Hepatocyte (in vitro differentiated cells): Measurements from ENCODE around the gene RPP14. TPM values are rescaled to one million over a fixed set of nuclear protein-coding genes. Genes with fewer than 3 reads are reported as not detected.

Experiments used
- DNase-seq: peaks from one replicate; pipeline ENCODE4 v3.0.0-alpha.2; 2016; ENCODE audit warnings: low spot score
- H2AFZ ChIP-seq: fragments of 200-600 bp; sonication (generic); 2 replicates; pipeline ENCODE4 v1.6.0; 2016; ENCODE audit warnings: antibody characterized with exemption, mild to moderate bottlenecking
- H3K27ac ChIP-seq: fragments of 200-600 bp; sonication (generic); 2 replicates; pipeline ENCODE4 v1.5.1; 2016; ENCODE audit warnings: mild to moderate bottlenecking
- H3K27me3 ChIP-seq: fragments of 200-600 bp; sonication (generic); 2 replicates; pipeline ENCODE4 v1.6.1; 2016
- H3K36me3 ChIP-seq: fragments of 200-600 bp; sonication (generic); replicated peaks from 2 replicates; pipeline ENCODE4 v1.5.1; 2016; ENCODE audit warnings: low read depth; ENCODE audit not compliant: insufficient read depth
- H3K4me1 ChIP-seq: fragments of 200-600 bp; sonication (generic); 2 replicates; pipeline ENCODE4 v1.5.1; 2016; ENCODE audit warnings: mild to moderate bottlenecking, moderate library complexity; ENCODE audit not compliant: insufficient read depth
- H3K4me2 ChIP-seq: fragments of 200-600 bp; sonication (generic); 2 replicates; pipeline ENCODE4 v1.6.0; 2016
- H3K4me3 ChIP-seq: fragments of 200-600 bp; sonication (generic); 2 replicates; pipeline ENCODE4 v1.5.1; 2016; ENCODE audit warnings: mild to moderate bottlenecking
- H3K79me2 ChIP-seq: fragments of 200-600 bp; sonication (generic); 2 replicates; pipeline ENCODE4 v1.6.0; 2017; ENCODE audit warnings: mild to moderate bottlenecking
- H3K9me2 ChIP-seq: fragments of 200-600 bp; sonication (generic); replicated peaks from 2 replicates; pipeline ENCODE4 v1.6.0; 2017; ENCODE audit warnings: mild to moderate bottlenecking; ENCODE audit not compliant: insufficient read depth
- H3K9me3 ChIP-seq: fragments of 200-600 bp; sonication (generic); 2 replicates; pipeline ENCODE4 v1.5.1; 2016; ENCODE audit warnings: low read depth, mild to moderate bottlenecking
- H4K20me1 ChIP-seq: fragments of 200-600 bp; sonication (generic); 2 replicates; pipeline ENCODE4 v1.6.0; 2016; ENCODE audit warnings: mild to moderate bottlenecking; ENCODE audit not compliant: insufficient read depth, poor library complexity, severe bottlenecking
- EZH2 ChIP-seq: fragments of 200-600 bp; sonication (generic); IDR thresholded peaks from 2 replicates; pipeline ENCODE4 v1.6.1; 2016; ENCODE audit warnings: antibody characterized with exemption, mild to moderate bottlenecking, borderline replicate concordance
- EZH2phosphoT487 ChIP-seq: fragments of 200-600 bp; sonication (generic); IDR thresholded peaks from one replicate; pipeline ENCODE4 v1.6.1; 2018; ENCODE audit warnings: antibody characterized with exemption, mild to moderate bottlenecking, low read depth, moderate library complexity; ENCODE audit not compliant: unreplicated experiment, severe bottlenecking
- WGBS: methylation state at CpG from one replicate; pipeline ENCODE4 v1.1.6; 2016; ENCODE audit warnings: low lambda C conversion rate; ENCODE audit errors: missing lambda C conversion rate; 5-methylcytosine and 5-hydroxymethylcytosine counted together
- polyA plus RNA-seq: library from polyadenylated mRNA; unstranded; fragments of >200 nt; fragmentation: Nextera tagmentation; extraction: Ambion mirVana; gene quantifications from 2 replicates; pipeline ENCODE4 v1.2.1, GENCODE V29; 2016
- total RNA-seq: library from RNA; depleted of rRNA; stranded (reverse); fragments of >200 nt; gene quantifications from 2 replicates; pipeline ENCODE4 v1.2.3, GENCODE V29; 2014
- TF ChIP-seq, protein P1 (sequence below): fragments of 200-600 bp; sonication (generic); IDR thresholded peaks from 2 replicates; pipeline ENCODE4 v1.5.1; 2016; ENCODE audit warnings: antibody characterized with exemption, mild to moderate bottlenecking; ENCODE audit not compliant: poor library complexity

The RPP14 gene
- total and polyA plus RNA-seq, 2 experiments from 2014 or later = 14.0 to 18.5 TPM

DNA sequence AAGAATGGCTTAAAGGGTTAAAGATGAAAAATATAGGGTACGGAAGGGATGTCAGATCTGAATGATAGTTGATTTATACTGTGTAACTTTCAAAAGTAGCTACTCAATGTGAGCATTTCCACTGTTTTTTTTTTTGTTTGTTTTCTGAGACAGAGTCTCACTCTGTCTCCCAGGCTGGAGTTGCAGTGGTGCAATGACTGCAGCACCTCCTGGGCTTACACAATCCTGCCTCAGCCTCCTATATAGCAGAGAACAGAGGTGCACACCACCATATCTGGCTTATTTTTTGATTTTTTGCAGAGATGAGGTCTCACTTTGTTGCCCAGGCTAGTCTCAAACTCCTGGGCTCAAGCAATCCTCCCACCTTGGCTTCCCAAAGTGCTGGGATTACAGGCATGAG lies 16.7 kb downstream of the RPP14 start:
- Histone ChIP-seq H3K79me2 (no peaks in the 10 kb centered on the region), H3K27me3 (no peaks in the 10 kb centered on the region), H3K9me2 (no peaks in the 10 kb centered on the region), H2AFZ (no peak overlapping the region), H3K36me3 (no peaks in the 10 kb centered on the region), H3K4me2 (no peak overlapping the region), H3K4me3 (no peak overlapping the region), H3K9me3 (no peaks in the 10 kb centered on the region), H3K4me1 (peaks cover 9% of the 10 kb centered on the region), H4K20me1 (no peaks in the 10 kb centered on the region), H3K27ac (no peak overlapping the region)
- TF ChIP-seq, protein P1, sequence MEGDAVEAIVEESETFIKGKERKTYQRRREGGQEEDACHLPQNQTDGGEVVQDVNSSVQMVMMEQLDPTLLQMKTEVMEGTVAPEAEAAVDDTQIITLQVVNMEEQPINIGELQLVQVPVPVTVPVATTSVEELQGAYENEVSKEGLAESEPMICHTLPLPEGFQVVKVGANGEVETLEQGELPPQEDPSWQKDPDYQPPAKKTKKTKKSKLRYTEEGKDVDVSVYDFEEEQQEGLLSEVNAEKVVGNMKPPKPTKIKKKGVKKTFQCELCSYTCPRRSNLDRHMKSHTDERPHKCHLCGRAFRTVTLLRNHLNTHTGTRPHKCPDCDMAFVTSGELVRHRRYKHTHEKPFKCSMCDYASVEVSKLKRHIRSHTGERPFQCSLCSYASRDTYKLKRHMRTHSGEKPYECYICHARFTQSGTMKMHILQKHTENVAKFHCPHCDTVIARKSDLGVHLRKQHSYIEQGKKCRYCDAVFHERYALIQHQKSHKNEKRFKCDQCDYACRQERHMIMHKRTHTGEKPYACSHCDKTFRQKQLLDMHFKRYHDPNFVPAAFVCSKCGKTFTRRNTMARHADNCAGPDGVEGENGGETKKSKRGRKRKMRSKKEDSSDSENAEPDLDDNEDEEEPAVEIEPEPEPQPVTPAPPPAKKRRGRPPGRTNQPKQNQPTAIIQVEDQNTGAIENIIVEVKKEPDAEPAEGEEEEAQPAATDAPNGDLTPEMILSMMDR = no peak
- TF ChIP-seq EZH2phosphoT487 = no peak
- TF ChIP-seq EZH2 = no peak
- WGBS = 73% methylated on average over 1 of the region's 1 CpG
- no peak for DNase-seq

DNA sequence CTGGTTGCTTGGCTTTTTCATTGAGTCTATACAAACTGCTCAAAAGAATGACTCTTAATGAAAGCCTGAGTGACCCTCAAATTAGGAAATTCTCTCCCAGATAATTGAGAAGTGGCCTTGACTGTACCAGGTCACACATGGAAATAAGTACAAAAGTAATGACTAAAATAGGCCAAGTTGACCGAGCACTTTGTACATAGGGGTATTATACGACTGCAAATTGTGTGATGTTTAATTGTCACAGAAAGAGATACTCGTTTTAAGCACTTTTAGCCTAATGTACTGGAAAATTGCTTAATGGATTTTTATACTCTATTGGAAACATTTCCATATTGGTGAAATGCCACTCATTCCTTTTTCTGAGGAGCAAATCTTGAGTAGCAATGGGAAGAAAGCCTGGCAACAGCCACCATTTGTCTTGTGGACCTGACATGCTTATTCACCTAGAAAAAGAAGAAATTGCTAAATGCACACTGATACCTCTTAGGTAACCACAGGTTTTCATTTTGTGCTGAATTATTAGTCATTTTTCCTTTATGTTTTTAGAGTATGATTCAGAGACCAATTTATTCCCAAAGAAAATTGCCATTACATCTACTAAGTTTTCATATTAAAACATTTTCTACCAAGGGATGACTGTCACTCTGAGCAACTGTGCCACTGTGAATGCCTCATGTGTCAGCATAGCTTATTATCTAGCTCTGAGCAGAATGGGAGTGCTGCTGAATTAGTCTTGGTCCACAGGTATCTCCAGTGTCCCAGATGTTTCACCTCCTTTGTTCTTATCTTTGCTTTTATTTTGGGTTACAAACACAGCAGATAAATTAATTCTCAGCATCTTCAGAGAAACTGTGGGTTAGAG lies 17.7 kb downstream of the RPP14 start:
- no peaks in the 10 kb centered on the region for H3K9me2 ChIP-seq
- TF ChIP-seq EZH2phosphoT487 = no peak
- TF ChIP-seq EZH2 = no peak
- TF ChIP-seq, protein P1 = no peak
- no peak overlapping the region for H3K27ac ChIP-seq
- no peaks in the 10 kb centered on the region for H3K36me3 ChIP-seq
- peaks cover 9% of the 10 kb centered on the region for H3K4me1 ChIP-seq
- H3K9me3 ChIP-seq = no peaks in the 10 kb centered on the region
- H3K27me3 ChIP-seq = no peaks in the 10 kb centered on the region
- H3K79me2 ChIP-seq = no peaks in the 10 kb centered on the region
- no peak overlapping the region for H3K4me2 ChIP-seq
- DNase-seq = no peak
- no peaks in the 10 kb centered on the region for H4K20me1 ChIP-seq
- no peak overlapping the region for H3K4me3 ChIP-seq
- 89% methylated on average over 3 of the region's 3 CpGs for WGBS
- H2AFZ ChIP-seq = no peak overlapping the region

DNA sequence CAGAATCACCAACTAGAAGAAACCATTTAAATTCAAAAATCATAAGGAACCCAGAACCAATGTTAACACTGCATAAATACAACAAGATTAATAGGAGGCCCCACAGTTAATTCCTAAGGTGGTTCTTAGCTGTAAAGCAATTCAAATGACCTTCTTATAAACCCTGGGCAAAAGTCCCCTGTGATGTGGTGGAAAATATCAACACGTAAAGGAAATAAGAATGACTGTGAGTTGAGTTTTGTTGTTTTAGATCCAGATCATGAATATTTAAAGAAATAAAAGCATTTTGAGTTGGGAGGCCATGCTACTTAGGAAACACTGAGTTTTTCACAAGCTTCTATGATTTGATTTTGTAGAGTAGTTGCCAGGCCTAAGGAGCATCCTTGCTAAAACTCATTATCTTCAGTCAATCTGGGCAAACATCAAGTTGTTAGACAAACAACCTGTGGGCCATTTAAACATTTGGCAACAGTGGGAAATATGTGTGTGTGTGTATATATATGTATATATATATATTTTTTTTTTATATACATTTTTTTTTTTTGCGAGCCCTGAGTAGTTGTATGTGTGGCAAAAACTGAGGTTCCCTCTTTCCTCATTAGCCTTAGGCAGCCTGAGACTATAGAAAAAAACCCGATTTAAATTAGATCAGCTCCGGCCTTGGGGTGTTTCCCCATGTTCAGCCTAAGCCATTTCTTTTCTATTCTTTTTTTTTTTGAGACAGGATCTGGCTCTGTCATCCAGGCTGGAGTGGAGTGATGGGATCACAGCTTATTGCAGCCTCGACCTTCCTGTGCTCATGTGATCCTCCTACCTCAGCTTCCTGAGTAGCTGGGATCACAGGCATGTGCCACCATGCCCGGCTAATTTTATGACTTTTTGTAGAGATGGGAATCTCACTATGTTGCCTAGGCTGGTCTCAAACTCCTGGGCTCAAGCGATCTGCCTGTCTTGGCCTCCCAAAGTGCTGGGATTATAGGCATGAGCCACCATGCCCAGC lies 18.6 kb downstream of the RPP14 start:
- TF ChIP-seq EZH2 = no peak
- H3K4me1 ChIP-seq = peaks cover 9% of the 10 kb centered on the region
- H3K4me3 ChIP-seq = no peak overlapping the region
- no peak overlapping the region for H2AFZ ChIP-seq
- no peaks in the 10 kb centered on the region for H3K9me3 ChIP-seq
- no peaks in the 10 kb centered on the region for H3K9me2 ChIP-seq
- H3K27ac ChIP-seq = no peak overlapping the region
- H3K27me3 ChIP-seq = no peaks in the 10 kb centered on the region
- H4K20me1 ChIP-seq = no peaks in the 10 kb centered on the region
- 83% methylated on average over 7 of the region's 7 CpGs for WGBS
- no peaks in the 10 kb centered on the region for H3K79me2 ChIP-seq
- DNase-seq = no peak
- no peak overlapping the region for H3K4me2 ChIP-seq
- no peaks in the 10 kb centered on the region for H3K36me3 ChIP-seq
